ENCODE data around the gene GRID2.

Gene GRID2

DNA sequence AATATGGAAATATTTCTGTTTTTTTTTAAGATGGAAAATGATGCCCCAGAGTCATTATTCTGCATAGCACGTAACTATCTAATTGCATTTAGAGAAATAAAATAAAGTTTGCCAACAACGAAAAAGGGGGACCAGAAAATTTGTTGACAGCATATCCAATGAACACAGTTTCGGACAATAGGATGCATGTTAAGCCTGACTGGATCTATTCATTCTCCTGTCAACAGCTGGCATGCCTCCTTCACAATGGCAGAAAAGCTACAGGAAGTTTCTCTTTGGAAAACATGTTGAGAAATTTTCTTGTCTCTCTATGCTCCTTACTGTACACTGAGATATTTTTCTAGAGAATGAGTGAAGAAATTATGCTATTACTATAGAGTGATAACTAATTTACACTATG lies 262.5 kb downstream of the GRID2 start:
- no peaks in the 10 kb centered on the region for H3K36me3 ChIP-seq (ENCODE audit: insufficient read depth, low read length)
- H3K9ac ChIP-seq (ENCODE audit: low read depth, low read length) = no peak overlapping the region
- H3K4me1 ChIP-seq (ENCODE audit: insufficient read depth, low read length) = no peaks in the 10 kb centered on the region
- H3K9me3 ChIP-seq (ENCODE audit: control insufficient read depth, insufficient read depth, low read length) = 0 out of 2 replicates have a peak, but pooled peaks cover 2% of the 10 kb centered on the region

- Histone ChIP-seq H3K36me3 (ENCODE audit: insufficient read depth, low read length) (no peaks in the 10 kb centered on the region), H3K4me1 (ENCODE audit: insufficient read depth, low read length) (peaks cover 3% of the 10 kb centered on the region; the same call in 1 of the 2 replicates), H3K9me3 (ENCODE audit: control insufficient read depth, insufficient read depth, low read length) (no peaks in the 10 kb centered on the region), H3K9ac (ENCODE audit: low read depth, low read length) (no peak overlapping the region)
These were observed 277.1 kb downstream of the GRID2 start for GRCh38 chr4:92580816-92581215.

- Histone ChIP-seq H3K36me3 (ENCODE audit: insufficient read depth, low read length) (no peaks in the 10 kb centered on the region), H3K9me3 (ENCODE audit: control insufficient read depth, insufficient read depth, low read length) (no peaks in the 10 kb centered on the region), H3K4me1 (ENCODE audit: insufficient read depth, low read length) (no peaks in the 10 kb centered on the region), H3K9ac (ENCODE audit: low read depth, low read length) (no peak overlapping the region)
These were observed 295.3 kb downstream of the GRID2 start for GRCh38 chr4:92599044-92599443.

GRCh38 chr4:92600638-92601037 lies 296.9 kb downstream of the GRID2 start:
- Histone ChIP-seq H3K9ac (ENCODE audit: low read depth, low read length) (no peak overlapping the region), H3K9me3 (ENCODE audit: control insufficient read depth, insufficient read depth, low read length) (no peaks in the 10 kb centered on the region), H3K36me3 (ENCODE audit: insufficient read depth, low read length) (no peaks in the 10 kb centered on the region), H3K4me1 (ENCODE audit: insufficient read depth, low read length) (no peaks in the 10 kb centered on the region)

- Histone ChIP-seq H3K36me3 (ENCODE audit: insufficient read depth, low read length) (no peaks in the 10 kb centered on the region), H3K9ac (ENCODE audit: low read depth, low read length) (no peak overlapping the region), H3K4me1 (ENCODE audit: insufficient read depth, low read length) (no peaks in the 10 kb centered on the region), H3K9me3 (ENCODE audit: control insufficient read depth, insufficient read depth, low read length) (no peaks in the 10 kb centered on the region)
These were observed 302.5 kb downstream of the GRID2 start for GRCh38 chr4:92606227-92606626.

- no peaks in the 10 kb centered on the region for H3K4me1 ChIP-seq (ENCODE audit: insufficient read depth, low read length)
- no peak overlapping the region for H3K9ac ChIP-seq (ENCODE audit: low read depth, low read length)
- no peaks in the 10 kb centered on the region for H3K36me3 ChIP-seq (ENCODE audit: insufficient read depth, low read length)
These were observed 311.3 kb downstream of the GRID2 start for GRCh38 chr4:92615049-92615448.

GRCh38 chr4:92618968-92619367 lies 315.2 kb downstream of the GRID2 start:
- Histone ChIP-seq H3K9ac (ENCODE audit: low read depth, low read length) (no peak overlapping the region), H3K4me1 (ENCODE audit: insufficient read depth, low read length) (no peaks in the 10 kb centered on the region), H3K9me3 (ENCODE audit: control insufficient read depth, insufficient read depth, low read length) (no peaks in the 10 kb centered on the region), H3K36me3 (ENCODE audit: insufficient read depth, low read length) (no peaks in the 10 kb centered on the region)

More at GRCh38 chr4:92615049-92615448, 311.3 kb downstream of the GRID2 start:
- no peaks in the 10 kb centered on the region for H3K9me3 ChIP-seq (ENCODE audit: control insufficient read depth, insufficient read depth, low read length)

DNA sequence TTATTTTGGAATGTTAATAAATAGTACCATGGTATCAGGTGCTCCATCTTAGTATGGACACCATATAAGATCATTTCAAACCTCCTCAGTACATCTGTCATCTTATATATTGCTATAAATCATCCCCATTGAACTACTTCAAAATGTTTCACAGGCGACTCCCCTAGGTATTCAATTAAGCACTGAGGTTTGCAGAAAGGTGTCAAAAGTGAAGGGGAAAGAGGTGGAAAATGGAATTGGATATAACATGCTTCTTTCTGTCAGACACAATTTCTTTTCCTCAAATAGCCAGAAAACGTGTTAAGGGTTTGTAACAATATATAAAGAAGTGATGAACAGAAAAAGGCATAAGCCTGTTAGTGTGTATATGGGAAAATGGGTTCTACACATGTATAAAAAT lies 325.5 kb downstream of the GRID2 start:
- Histone ChIP-seq H3K9me3 (ENCODE audit: control insufficient read depth, insufficient read depth, low read length) (no peaks in the 10 kb centered on the region), H3K36me3 (ENCODE audit: insufficient read depth, low read length) (no peaks in the 10 kb centered on the region), H3K4me1 (ENCODE audit: insufficient read depth, low read length) (peaks cover 4% of the 10 kb centered on the region; the same call in 1 of the 2 replicates), H3K9ac (ENCODE audit: low read depth, low read length) (no peak overlapping the region)

- H3K9me3 ChIP-seq (ENCODE audit: control insufficient read depth, insufficient read depth, low read length) = no peaks in the 10 kb centered on the region
- H3K36me3 ChIP-seq (ENCODE audit: insufficient read depth, low read length) = no peaks in the 10 kb centered on the region
- peaks cover 4% of the 10 kb centered on the region; the same call in 1 of the 2 replicates for H3K4me1 ChIP-seq (ENCODE audit: insufficient read depth, low read length)
- no peak overlapping the region for H3K9ac ChIP-seq (ENCODE audit: low read depth, low read length)
These were observed 331.1 kb downstream of the GRID2 start for GRCh38 chr4:92634882-92635281.

- Histone ChIP-seq H3K9ac (ENCODE audit: low read depth, low read length) (no peak overlapping the region), H3K4me1 (ENCODE audit: insufficient read depth, low read length) (peaks cover 4% of the 10 kb centered on the region; the same call in 1 of the 2 replicates), H3K36me3 (ENCODE audit: insufficient read depth, low read length) (no peaks in the 10 kb centered on the region), H3K9me3 (ENCODE audit: control insufficient read depth, insufficient read depth, low read length) (no peaks in the 10 kb centered on the region)
These were observed 332.5 kb downstream of the GRID2 start for GRCh38 chr4:92636038-92636806.

- no peaks in the 10 kb centered on the region for H3K36me3 ChIP-seq (ENCODE audit: insufficient read depth, low read length)
- no peaks in the 10 kb centered on the region for H3K9me3 ChIP-seq (ENCODE audit: control insufficient read depth, insufficient read depth, low read length)
- no peaks in the 10 kb centered on the region for H3K4me1 ChIP-seq (ENCODE audit: insufficient read depth, low read length)
- H3K9ac ChIP-seq (ENCODE audit: low read depth, low read length) = no peak overlapping the region
These were observed 337.6 kb downstream of the GRID2 start for GRCh38 chr4:92641409-92641808.

- no peaks in the 10 kb centered on the region for H3K36me3 ChIP-seq (ENCODE audit: insufficient read depth, low read length)
- no peaks in the 10 kb centered on the region for H3K9me3 ChIP-seq (ENCODE audit: control insufficient read depth, insufficient read depth, low read length)
- H3K9ac ChIP-seq (ENCODE audit: low read depth, low read length) = no peak overlapping the region
- no peaks in the 10 kb centered on the region for H3K4me1 ChIP-seq (ENCODE audit: insufficient read depth, low read length)
These were observed 343.1 kb downstream of the GRID2 start for GRCh38 chr4:92646826-92647225.

DNA sequence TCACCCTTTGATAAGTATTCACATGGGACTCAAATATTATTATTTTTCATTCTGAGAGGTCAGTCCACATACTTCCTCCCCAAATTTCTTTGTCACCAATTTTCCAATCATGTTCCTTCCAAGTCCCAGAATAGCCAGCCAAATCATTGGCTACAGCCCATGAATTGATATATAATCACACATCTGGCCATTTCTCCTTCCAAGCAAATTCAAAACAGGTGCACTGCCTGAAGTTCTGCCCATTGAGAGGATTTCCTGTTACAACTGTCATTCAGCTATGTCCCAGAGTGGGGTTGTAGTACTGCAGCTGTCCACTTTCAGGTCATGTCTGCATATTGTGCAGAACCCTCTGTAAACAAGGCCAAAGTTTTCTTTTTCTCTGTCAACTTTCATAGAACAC lies 347.8 kb downstream of the GRID2 start:
- Histone ChIP-seq H3K4me1 (ENCODE audit: insufficient read depth, low read length) (no peaks in the 10 kb centered on the region), H3K9ac (ENCODE audit: low read depth, low read length) (no peak overlapping the region), H3K9me3 (ENCODE audit: control insufficient read depth, insufficient read depth, low read length) (no peaks in the 10 kb centered on the region), H3K36me3 (ENCODE audit: insufficient read depth, low read length) (no peaks in the 10 kb centered on the region)

GRCh38 chr4:92654084-92654483 lies 350.3 kb downstream of the GRID2 start:
- Histone ChIP-seq H3K4me1 (ENCODE audit: insufficient read depth, low read length) (no peaks in the 10 kb centered on the region), H3K9me3 (ENCODE audit: control insufficient read depth, insufficient read depth, low read length) (no peaks in the 10 kb centered on the region), H3K36me3 (ENCODE audit: insufficient read depth, low read length) (no peaks in the 10 kb centered on the region), H3K9ac (ENCODE audit: low read depth, low read length) (no peak overlapping the region)

DNA sequence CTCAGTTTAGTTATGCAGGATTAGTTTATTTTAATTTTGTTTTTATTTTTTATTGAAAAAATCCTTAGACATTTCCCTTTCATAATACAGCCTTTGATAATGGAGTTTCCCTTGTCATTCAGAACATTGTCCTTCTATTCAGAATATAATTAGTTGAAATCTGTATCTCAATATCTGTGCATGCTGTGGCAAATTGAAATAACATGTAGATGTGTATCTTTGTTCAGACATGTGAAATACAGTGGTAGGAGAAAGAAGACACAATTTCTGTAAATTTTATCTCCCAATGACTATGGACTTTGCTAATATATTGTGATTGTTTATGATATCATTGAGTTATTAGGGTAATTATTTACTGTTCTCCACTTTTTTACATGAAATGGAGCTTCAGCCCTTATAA lies 353.9 kb downstream of the GRID2 start:
- Histone ChIP-seq H3K4me1 (ENCODE audit: insufficient read depth, low read length) (no peaks in the 10 kb centered on the region), H3K36me3 (ENCODE audit: insufficient read depth, low read length) (no peaks in the 10 kb centered on the region), H3K9me3 (ENCODE audit: control insufficient read depth, insufficient read depth, low read length) (no peaks in the 10 kb centered on the region), H3K9ac (ENCODE audit: low read depth, low read length) (no peak overlapping the region)
